Stomach smooth muscle (tissue), 2 donors: ENCODE measurements around the gene KLK3.

Experiments used
- H3K27ac ChIP-seq: one replicate; pipeline ENCODE4 v1.7.0; 2013; ENCODE audit warnings: mild to moderate bottlenecking, low read length, inconsistent platforms
- H3K27me3 ChIP-seq, 2 donors: one replicate each; pipeline ENCODE4 v1.7.0; 2013; ENCODE audit warnings: low read length in 2 of 2; ENCODE audit not compliant: insufficient read depth in 2 of 2, control insufficient read depth in 1 of 2
- H3K36me3 ChIP-seq, 2 donors: one replicate each; pipeline ENCODE4 v1.7.0; 2013; ENCODE audit warnings: low read length in 2 of 2; ENCODE audit not compliant: control insufficient read depth in 2 of 2, insufficient read depth in 2 of 2
- H3K4me1 ChIP-seq: one replicate; pipeline ENCODE4 v1.7.0; 2013; ENCODE audit warnings: low read length; ENCODE audit not compliant: control insufficient read depth, insufficient read depth
- H3K4me3 ChIP-seq, 2 donors: one replicate each; pipeline ENCODE4 v1.7.0; 2013; ENCODE audit warnings: low read length in 2 of 2
- H3K9ac ChIP-seq, 2 donors: one replicate each; pipeline ENCODE4 v1.7.0; 2013; ENCODE audit warnings: low read length in 2 of 2, mild to moderate bottlenecking in 1 of 2
- H3K9me3 ChIP-seq, 2 donors: one replicate each; pipeline ENCODE4 v1.7.0; 2013; ENCODE audit warnings: low read length in 2 of 2; ENCODE audit not compliant: control insufficient read depth in 2 of 2
- donor health status: healthy.
- donor health status: Pancreatic carcinoma.

The KLK3 gene

DNA sequence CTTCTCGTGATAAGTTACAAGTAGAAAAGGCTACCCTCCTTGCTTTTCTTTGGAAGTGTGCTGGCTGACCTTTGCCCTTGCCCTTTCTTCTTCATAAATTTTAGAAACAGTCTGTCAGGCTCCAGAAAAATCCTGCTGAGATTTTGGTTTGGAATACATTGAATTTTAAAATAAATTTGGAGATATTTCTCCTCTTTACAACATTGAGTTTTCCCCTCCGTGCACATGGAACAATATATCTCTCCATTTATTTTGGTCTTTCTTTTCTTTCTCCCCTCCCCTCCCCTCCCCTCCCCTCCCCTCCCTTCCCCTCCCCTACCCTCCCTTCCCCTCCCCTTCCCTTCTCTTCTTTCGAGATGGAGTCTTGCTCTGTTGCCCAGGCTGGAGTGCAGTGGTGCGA lies 47.9 kb downstream of the KLK3 start:
- H3K9ac ChIP-seq, result no peak overlapping the region
- peaks cover 5 to 13% of the 10 kb centered on the region in 2 donors for H3K27me3 ChIP-seq
- H3K9me3 ChIP-seq, result no peaks in the 10 kb centered on the region
- no peak overlapping the region for H3K27ac ChIP-seq
- H3K4me3 ChIP-seq, result no peak overlapping the region
- H3K36me3 ChIP-seq, result no peaks in the 10 kb centered on the region
- no peaks in the 10 kb centered on the region for H3K4me1 ChIP-seq

DNA sequence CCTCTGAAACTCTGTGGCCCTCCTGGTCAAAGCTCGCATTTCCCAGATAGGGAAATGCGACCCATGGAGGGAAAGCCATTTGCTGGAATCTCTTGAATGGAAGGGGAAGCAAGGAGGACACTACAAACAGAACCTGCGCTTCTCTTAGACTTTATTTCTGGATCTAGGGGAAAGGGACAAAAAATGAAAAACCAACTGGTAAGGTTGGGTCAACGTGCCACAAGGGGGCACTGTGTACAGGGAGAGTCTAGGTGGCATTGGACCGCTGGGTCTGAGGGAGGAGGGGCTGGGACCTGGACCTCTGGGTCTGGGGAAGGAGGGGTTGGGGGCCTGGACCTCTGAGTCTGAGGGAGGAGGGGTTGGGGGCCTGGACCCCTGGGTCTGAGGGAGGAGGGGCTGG lies 51.5 kb downstream of the KLK3 start:
- H3K27ac ChIP-seq, result no peak overlapping the region
- no peaks in the 10 kb centered on the region for H3K36me3 ChIP-seq
- H3K4me1 ChIP-seq, result no peaks in the 10 kb centered on the region
- H3K9ac ChIP-seq, result no peak overlapping the region
- H3K27me3 ChIP-seq, result peaks cover 23 to 33% of the 10 kb centered on the region in 2 donors
- no peak overlapping the region for H3K4me3 ChIP-seq
- no peaks in the 10 kb centered on the region for H3K9me3 ChIP-seq

GRCh38 chr19:50908336-50908735 lies 53.6 kb downstream of the KLK3 start:
- Histone ChIP-seq H3K9me3 (no peaks in the 10 kb centered on the region), H3K27me3 (peaks cover 35 to 41% of the 10 kb centered on the region in 2 donors), H3K9ac (no peak overlapping the region), H3K27ac (no peak overlapping the region), H3K4me1 (no peaks in the 10 kb centered on the region), H3K36me3 (no peaks in the 10 kb centered on the region), H3K4me3 (no peak overlapping the region)

- Histone ChIP-seq H3K36me3 (no peaks in the 10 kb centered on the region), H3K9ac (no peak overlapping the region), H3K4me1 (no peaks in the 10 kb centered on the region), H3K27me3 (peaks cover 35 to 41% of the 10 kb centered on the region in 2 donors), H3K27ac (no peak overlapping the region), H3K4me3 (no peak overlapping the region), H3K9me3 (no peaks in the 10 kb centered on the region)
These were observed 54.7 kb downstream of the KLK3 start for GRCh38 chr19:50909240-50910070.
